ENCODE results near the gene KRTAP25-1.

Gene KRTAP25-1

DNA sequence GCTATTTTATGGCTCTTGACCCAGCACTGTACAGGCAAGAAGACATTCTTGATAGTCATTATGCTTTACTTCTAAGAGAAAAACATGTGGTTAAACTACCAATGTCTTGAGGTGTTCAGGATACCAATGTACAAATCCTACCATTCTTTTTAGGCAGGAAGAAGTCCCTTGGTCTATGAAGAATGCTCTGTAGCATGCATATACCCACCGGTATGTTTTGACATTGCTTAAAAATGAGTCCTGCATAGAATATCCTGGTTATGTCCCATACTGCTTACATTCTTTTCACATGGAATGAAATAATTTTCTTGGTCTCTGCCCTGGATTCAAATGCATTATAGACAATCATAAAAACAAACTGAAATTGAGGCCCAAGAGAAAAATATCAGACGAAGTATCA is 43.4 kb upstream of the KRTAP25-1 start (continued):
- TF ChIP-seq POU6F1 (CRISPR knock-in tag; IDR thresholded peaks at IDR 0.05; ENCODE audit: borderline replicate concordance, low read depth) (no peak), SNAI2 (CRISPR knock-in tag; IDR thresholded peaks at IDR 0.05) (no peak)

DNA sequence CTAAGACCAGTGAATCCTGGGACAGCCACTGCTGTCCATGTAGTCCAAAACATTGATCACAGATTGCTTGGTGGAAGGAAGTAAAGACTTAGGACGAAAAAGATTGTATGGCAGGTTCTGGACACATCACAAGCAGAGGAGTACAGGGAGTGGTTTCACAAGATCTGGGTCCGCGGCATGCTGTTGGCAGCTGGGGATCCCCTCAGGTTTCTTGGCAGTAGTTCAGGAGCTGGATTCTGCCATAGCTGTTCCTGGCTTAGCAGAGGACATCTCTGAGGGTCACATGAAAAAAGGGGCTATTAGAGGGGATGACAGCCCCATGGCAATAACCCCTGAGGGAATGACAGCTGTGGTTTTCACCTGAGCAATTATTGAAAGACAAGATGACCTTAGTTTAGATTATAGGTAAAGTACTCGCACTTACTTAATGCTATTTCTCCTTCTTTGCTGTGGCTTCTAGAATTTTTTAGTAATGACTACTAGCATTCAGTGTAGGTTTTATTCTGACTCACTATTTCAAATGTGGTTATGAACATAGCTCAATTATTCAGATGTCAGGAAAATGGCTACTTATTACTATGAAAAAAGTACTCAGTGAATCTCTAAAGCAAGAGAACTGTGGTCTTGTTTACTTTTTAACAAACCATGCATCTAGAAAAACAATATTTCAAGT is 40.0 kb upstream of the KRTAP25-1 start:
- no peak for TF ChIP-seq TSHZ2 (CRISPR knock-in tag; IDR thresholded peaks at IDR 0.05)
- no peak for TF ChIP-seq GLIS3 (CRISPR knock-in tag; IDR thresholded peaks at IDR 0.05)
- ATAC-seq, result no peak

GRCh38 chr21:30326390-30326789 is 37.1 kb upstream of the KRTAP25-1 start:
- ATAC-seq, result no peak

GRCh38 chr21:30320215-30320614 is 30.9 kb upstream of the KRTAP25-1 start, which contains the start of gene KRTAP26-1:
Gene KRTAP26-1, minus strand, starts transcription at chr21:30320315. Its CDS starts 280 bp downstream, at chr21:30320035.
- TF ChIP-seq CREB5 (CRISPR knock-in tag; IDR thresholded peaks at IDR 0.05; ENCODE audit: low read depth) (no peak), ESRRG (CRISPR knock-in tag; IDR thresholded peaks at IDR 0.05) (no peak), CSRNP3 (CRISPR knock-in tag; IDR thresholded peaks at IDR 0.05) (no peak), ZNF8 (CRISPR knock-in tag; IDR thresholded peaks at IDR 0.05) (no peak), ZNF70 (CRISPR knock-in tag; IDR thresholded peaks at IDR 0.05) (no peak), RARB (CRISPR knock-in tag; IDR thresholded peaks at IDR 0.05) (no peak), SNAI2 (CRISPR knock-in tag; IDR thresholded peaks at IDR 0.05) (no peak), ARNTL (CRISPR knock-in tag; IDR thresholded peaks at IDR 0.05; ENCODE audit: borderline replicate concordance, low read depth) (no peak)
- no peak for ATAC-seq

More at GRCh38 chr21:30326390-30326789, 37.1 kb upstream of the KRTAP25-1 start:
- TF ChIP-seq BACH2 (CRISPR knock-in tag; IDR thresholded peaks at IDR 0.05; ENCODE audit: borderline replicate concordance) (no peak), CSDC2 (CRISPR knock-in tag; IDR thresholded peaks at IDR 0.05) (no peak)

DNA sequence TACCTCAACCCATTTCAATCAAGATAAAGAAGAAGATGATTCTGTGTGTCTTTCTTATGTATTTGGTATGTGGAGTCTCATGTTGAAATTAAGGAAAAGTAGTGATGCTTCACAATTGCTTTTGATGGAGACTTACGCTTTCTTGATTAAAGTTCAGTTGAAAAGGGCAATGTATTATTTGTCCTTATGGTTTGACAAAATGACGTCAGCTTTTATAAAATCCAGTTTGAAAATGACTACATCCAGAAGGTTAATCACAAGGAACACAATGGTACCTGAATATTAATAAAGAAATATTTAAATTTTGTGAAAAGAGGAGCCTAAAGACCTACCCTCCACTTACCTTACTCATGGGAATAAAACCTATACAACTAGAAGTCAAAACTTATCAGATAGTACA is 26.4 kb upstream of the KRTAP25-1 start:
- no peak for TF ChIP-seq CREB5 (CRISPR knock-in tag; IDR thresholded peaks at IDR 0.05; ENCODE audit: low read depth)
- TF ChIP-seq ZFP3 (CRISPR knock-in tag; IDR thresholded peaks at IDR 0.05), result no peak
- TF ChIP-seq SNAI2 (CRISPR knock-in tag; IDR thresholded peaks at IDR 0.05), result no peak
- no peak for TF ChIP-seq OSR1 (CRISPR knock-in tag; IDR thresholded peaks at IDR 0.05)
- no peak for TF ChIP-seq ZFP30 (CRISPR knock-in tag; IDR thresholded peaks at IDR 0.05)
- TF ChIP-seq PPARA (CRISPR knock-in tag; IDR thresholded peaks at IDR 0.05; ENCODE audit: borderline replicate concordance), result no peak
- no peak for TF ChIP-seq TSHZ2 (CRISPR knock-in tag; IDR thresholded peaks at IDR 0.05)
- ATAC-seq, result no peak
